Measurements from ENCODE around the gene HFM1. TPM values are rescaled to one million over a fixed set of nuclear protein-coding genes. Genes with fewer than 3 reads are reported as not detected.
"Not testable (repeated sequence)": the region's sequence is repeated elsewhere in the genome, so short reads cannot be mapped to it uniquely, and the experiment has no call there.

HFM1 gene
- total RNA-seq, 1 donor from 2014 or later = 0.35 TPM

DNA sequence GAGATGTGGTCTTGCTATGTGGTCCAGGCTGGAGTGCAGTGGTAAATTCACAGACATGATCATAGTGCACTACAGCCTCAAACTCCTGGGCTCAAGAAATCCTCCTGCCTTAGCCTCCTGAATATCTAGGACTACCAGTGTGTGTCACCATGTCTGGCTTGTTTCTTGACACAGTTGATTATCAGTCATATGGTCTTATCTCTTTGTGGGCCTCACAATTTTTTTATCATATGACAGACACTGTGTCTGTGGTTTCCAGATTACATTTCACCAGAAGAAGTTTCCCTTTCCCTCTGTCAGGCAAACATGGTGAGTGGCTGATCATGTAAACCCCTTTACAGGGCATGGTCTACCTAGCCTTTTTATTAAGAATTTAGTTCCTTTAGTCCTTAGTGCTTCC, 96.1 kb downstream of the HFM1 start:
- DNase-seq (ENCODE audit: extremely low spot score, unreplicated experiment) = no peak
- H3K27me3 Mint-ChIP-seq (ENCODE audit: unreplicated experiment) = no peaks in the 10 kb centered on the region
- no peak overlapping the region for H3K4me3 Mint-ChIP-seq (ENCODE audit: unreplicated experiment)
- TF ChIP-seq, protein P1, sequence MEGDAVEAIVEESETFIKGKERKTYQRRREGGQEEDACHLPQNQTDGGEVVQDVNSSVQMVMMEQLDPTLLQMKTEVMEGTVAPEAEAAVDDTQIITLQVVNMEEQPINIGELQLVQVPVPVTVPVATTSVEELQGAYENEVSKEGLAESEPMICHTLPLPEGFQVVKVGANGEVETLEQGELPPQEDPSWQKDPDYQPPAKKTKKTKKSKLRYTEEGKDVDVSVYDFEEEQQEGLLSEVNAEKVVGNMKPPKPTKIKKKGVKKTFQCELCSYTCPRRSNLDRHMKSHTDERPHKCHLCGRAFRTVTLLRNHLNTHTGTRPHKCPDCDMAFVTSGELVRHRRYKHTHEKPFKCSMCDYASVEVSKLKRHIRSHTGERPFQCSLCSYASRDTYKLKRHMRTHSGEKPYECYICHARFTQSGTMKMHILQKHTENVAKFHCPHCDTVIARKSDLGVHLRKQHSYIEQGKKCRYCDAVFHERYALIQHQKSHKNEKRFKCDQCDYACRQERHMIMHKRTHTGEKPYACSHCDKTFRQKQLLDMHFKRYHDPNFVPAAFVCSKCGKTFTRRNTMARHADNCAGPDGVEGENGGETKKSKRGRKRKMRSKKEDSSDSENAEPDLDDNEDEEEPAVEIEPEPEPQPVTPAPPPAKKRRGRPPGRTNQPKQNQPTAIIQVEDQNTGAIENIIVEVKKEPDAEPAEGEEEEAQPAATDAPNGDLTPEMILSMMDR (IDR thresholded peaks at IDR 0.05) = no peak
- peaks cover 8% of the 10 kb centered on the region for H3K9me3 Mint-ChIP-seq (ENCODE audit: unreplicated experiment)
- no peaks in the 10 kb centered on the region for H3K36me3 Mint-ChIP-seq (ENCODE audit: unreplicated experiment)
- no peak overlapping the region for H3K27ac Mint-ChIP-seq (ENCODE audit: unreplicated experiment)
- H3K4me1 Mint-ChIP-seq (ENCODE audit: unreplicated experiment) = no peaks in the 10 kb centered on the region

DNA sequence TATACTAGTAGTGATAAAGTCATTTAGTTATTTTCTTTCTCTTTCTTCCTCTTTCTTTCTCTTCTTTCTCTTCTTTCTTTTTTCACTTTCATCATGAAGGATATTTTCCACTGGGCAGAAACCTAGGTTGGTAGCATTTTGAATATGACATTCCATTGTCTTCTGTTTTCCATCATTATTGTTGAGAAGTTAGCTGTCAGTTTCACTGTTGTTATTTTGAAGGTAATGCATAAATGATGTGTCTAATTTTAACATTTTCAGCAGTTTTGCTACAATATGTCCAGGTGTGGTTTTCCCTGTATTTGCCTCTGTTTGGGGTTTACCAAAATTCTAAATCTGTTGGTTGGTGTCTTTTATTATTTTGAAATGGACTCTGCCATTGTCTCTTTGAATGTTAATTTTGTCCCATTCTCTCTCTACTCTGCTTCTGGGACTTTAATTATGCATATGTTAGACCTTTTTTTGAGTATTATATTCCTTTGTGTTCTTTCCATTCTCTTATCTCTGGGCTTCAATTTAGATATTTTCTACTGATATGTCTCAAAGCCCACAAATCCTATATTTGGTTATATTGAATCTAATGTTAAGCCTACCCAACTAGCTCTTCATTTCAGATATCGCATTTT, 96.7 kb downstream of the HFM1 start:
- Mint-ChIP-seq H3K4me3 (ENCODE audit: unreplicated experiment) (no peak overlapping the region), H3K4me1 (ENCODE audit: unreplicated experiment) (no peaks in the 10 kb centered on the region), H3K9me3 (ENCODE audit: unreplicated experiment) (peaks cover 8% of the 10 kb centered on the region), H3K27me3 (ENCODE audit: unreplicated experiment) (no peaks in the 10 kb centered on the region), H3K27ac (ENCODE audit: unreplicated experiment) (no peak overlapping the region), H3K36me3 (ENCODE audit: unreplicated experiment) (no peaks in the 10 kb centered on the region)
- TF ChIP-seq, protein P1 (IDR thresholded peaks at IDR 0.05) = no peak
- no peak for DNase-seq (ENCODE audit: extremely low spot score, unreplicated experiment)

DNA sequence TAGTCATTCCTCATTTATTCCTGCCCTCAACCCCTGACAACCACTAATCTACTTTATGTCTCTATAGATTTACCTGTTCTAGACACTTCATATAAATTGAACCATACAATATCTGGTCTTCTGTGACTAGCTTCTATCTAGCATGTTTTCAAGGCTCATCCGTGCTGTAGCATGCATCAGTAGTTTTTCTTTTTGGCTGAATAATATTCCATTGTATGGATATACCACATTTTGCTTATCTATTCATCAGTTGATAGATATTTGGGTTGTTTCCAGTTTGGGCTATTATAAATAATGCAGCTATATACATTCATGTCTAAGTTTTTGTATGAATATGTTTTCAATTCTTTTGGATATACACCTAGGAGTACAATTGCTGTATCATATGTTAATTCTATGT, 101.5 kb downstream of the HFM1 start:
- DNase-seq (ENCODE audit: extremely low spot score, unreplicated experiment) = no peak
- Mint-ChIP-seq H3K9me3 (ENCODE audit: unreplicated experiment) (peaks cover 7% of the 10 kb centered on the region), H3K27me3 (ENCODE audit: unreplicated experiment) (no peaks in the 10 kb centered on the region), H3K27ac (ENCODE audit: unreplicated experiment) (no peak overlapping the region), H3K36me3 (ENCODE audit: unreplicated experiment) (no peaks in the 10 kb centered on the region), H3K4me1 (ENCODE audit: unreplicated experiment) (no peaks in the 10 kb centered on the region), H3K4me3 (ENCODE audit: unreplicated experiment) (no peak overlapping the region)
- TF ChIP-seq, protein P1 (IDR thresholded peaks at IDR 0.05) = no peak

DNA sequence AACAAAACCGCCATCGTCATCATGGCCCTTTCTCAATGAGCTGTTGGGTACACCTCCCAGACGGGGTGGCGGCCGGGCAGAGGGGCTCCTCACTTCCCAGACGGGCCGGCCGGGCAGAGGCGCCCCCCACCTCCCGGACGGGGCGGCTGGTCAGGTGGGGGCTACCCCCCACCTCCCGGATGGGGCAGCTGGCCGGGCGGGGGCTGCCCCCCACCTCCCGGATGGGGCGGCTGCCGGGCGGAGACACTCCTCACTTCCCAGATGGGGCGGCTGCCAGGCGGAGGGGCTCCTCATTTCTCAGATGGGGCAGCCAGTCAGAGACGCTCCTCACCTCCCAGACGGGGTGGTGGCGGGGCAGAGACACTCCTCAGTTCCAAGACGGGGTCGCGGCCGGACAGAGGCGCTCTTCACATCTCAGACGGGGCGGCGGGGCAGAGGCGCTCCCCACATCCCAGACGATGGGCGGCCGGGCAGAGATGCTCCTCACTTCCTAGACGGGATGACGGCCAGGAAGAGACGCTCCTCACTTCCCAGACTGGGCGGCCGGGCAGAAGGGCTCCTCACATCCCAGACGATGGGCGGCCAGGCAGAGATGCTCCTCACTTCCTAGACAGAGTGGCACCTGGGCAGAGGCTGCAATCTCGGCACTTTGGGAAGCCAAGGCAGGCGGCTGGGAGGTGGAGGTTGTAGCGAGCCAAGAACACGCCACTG, 115.6 kb downstream of the HFM1 start:
- H3K36me3 Mint-ChIP-seq (ENCODE audit: unreplicated experiment); H3K9me3 Mint-ChIP-seq (ENCODE audit: unreplicated experiment); DNase-seq (ENCODE audit: extremely low spot score, unreplicated experiment); H3K4me1 Mint-ChIP-seq (ENCODE audit: unreplicated experiment); H3K27me3 Mint-ChIP-seq (ENCODE audit: unreplicated experiment); H3K4me3 Mint-ChIP-seq (ENCODE audit: unreplicated experiment); H3K27ac Mint-ChIP-seq (ENCODE audit: unreplicated experiment): not testable (repeated sequence)

DNA sequence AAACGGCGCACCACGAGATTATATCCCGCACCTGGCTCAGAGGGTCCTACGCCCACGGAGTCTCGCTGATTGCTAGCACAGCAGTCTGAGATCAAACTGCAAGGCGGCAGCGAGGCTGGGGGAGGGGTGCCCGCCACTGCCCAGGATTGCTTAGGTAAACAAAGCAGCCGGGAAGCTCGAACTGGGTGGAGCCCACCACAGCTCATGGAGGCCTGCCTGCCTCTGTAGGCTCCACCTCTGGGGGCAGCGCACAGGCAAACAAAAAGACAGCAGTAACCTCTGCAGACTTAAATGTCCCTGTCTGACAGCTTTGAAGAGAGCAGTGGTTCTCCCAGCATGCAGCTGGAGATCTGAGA, 117.7 kb downstream of the HFM1 start:
- DNase-seq (ENCODE audit: extremely low spot score, unreplicated experiment); H3K27ac Mint-ChIP-seq (ENCODE audit: unreplicated experiment); H3K4me3 Mint-ChIP-seq (ENCODE audit: unreplicated experiment); H3K27me3 Mint-ChIP-seq (ENCODE audit: unreplicated experiment); H3K9me3 Mint-ChIP-seq (ENCODE audit: unreplicated experiment); H3K4me1 Mint-ChIP-seq (ENCODE audit: unreplicated experiment); H3K36me3 Mint-ChIP-seq (ENCODE audit: unreplicated experiment): not testable (repeated sequence)

DNA sequence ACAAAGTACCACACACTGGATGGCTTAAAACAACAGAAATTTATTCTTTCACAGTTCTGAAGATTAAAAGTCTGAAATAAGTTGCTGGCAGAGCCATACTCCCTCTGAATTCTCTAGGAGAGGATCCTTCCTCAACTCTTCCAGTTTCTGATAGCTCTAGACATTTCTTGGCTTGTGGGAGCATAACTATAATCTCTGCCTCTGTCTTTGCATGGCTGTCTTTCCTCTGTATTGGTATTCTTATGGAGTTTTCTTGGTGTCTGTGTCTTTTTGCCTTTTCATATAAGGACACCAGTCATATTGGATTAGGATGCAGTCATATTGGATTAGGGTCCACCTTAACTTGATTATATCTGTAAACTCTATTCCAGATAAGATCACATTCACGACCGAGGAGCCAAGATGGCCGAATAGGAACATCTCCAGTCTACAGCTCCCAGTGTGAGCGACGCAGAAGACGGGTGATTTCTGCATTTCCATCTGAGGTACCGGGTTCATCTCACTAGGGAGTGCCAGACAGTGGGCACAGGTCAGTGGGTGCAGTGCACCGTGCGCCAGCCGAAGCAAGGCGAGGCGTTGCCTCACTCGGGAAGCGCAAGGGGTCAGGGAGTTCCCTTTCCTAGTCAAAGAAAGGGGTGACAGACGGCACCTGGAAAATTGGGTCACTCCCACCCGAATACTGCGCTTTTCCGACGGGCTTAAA, 118.2 kb downstream of the HFM1 start:
- not testable (repeated sequence) for H3K4me3 Mint-ChIP-seq (ENCODE audit: unreplicated experiment)

More for the DNA sequence above, 118.2 kb downstream of the HFM1 start:
- H3K27me3 Mint-ChIP-seq (ENCODE audit: unreplicated experiment) = peaks cover 12% of the 10 kb centered on the region
- not testable (repeated sequence) for H3K27ac Mint-ChIP-seq (ENCODE audit: unreplicated experiment); DNase-seq (ENCODE audit: extremely low spot score, unreplicated experiment); H3K9me3 Mint-ChIP-seq (ENCODE audit: unreplicated experiment); H3K4me1 Mint-ChIP-seq (ENCODE audit: unreplicated experiment); H3K36me3 Mint-ChIP-seq (ENCODE audit: unreplicated experiment)

Measured in osteocyte (in vitro differentiated cells).